OCI-LY7 (cell line): ENCODE results near the gene MIF4GD. TPM values are rescaled to one million over a fixed set of nuclear protein-coding genes. Genes with fewer than 3 reads are reported as not detected.

Experiments
- BruUV-seq: library from RNA; stranded (reverse); fragments of 400-500 nt; replicated peaks from 2 replicates; lab custom pipeline; 2021; lab: Mats Ljungman, UMichigan
- CTCF ChIA-PET: fragments of 300-600 bp; sonication (Branson Sonifier 250); formaldehyde crosslinking; loops from one replicate; lab custom pipeline; 2022; ENCODE audit warnings: antibody characterized with exemption; ENCODE audit not compliant: unreplicated experiment; lab: Charles Lee
- POLR2A ChIA-PET: fragments of 300-600 bp; sonication (Branson Sonifier 250); formaldehyde crosslinking; loops from one replicate; lab custom pipeline; 2022; ENCODE audit warnings: antibody characterized with exemption; lab: Charles Lee
- DNase-seq: peaks from one replicate; pipeline ENCODE4 v3.0.0-alpha.2; 2015; ENCODE audit warnings: low spot score
- H2AFZ ChIP-seq: fragments of 200-600 bp; sonication (generic), shearing (Covaris generic); 2 replicates; pipeline ENCODE4 v1.6.1; 2014; ENCODE audit warnings: mild to moderate bottlenecking, antibody characterized with exemption, low read length, moderate library complexity
- H3K27ac ChIP-seq: fragments of 200-600 bp; sonication (generic); 2 replicates; pipeline ENCODE4 v1.5.1; 2014; ENCODE audit warnings: mixed run types, low read depth, mild to moderate bottlenecking, moderate library complexity, low read length, inconsistent platforms; ENCODE audit not compliant: poor library complexity, severe bottlenecking
- H3K36me3 ChIP-seq: fragments of 200-600 bp; sonication (generic); 2 replicates; pipeline ENCODE4 v1.6.1; 2014; ENCODE audit warnings: mild to moderate bottlenecking, antibody characterized with exemption, low read length, moderate library complexity, mixed read lengths; ENCODE audit not compliant: insufficient read depth
- H3K4me1 ChIP-seq: fragments of 200-600 bp; sonication (generic); 2 replicates; pipeline ENCODE4 v1.5.1; 2014; ENCODE audit warnings: mild to moderate bottlenecking, low read length; ENCODE audit not compliant: insufficient read depth, poor library complexity, severe bottlenecking
- H3K4me2 ChIP-seq: fragments of 200-600 bp; sonication (generic); 2 replicates; pipeline ENCODE4 v1.6.1; 2014; ENCODE audit warnings: mild to moderate bottlenecking, low read length
- H3K4me3 ChIP-seq: fragments of 200-600 bp; sonication (generic); 2 replicates; pipeline ENCODE4 v1.5.1; 2014; ENCODE audit warnings: mild to moderate bottlenecking, low read depth, low read length; ENCODE audit not compliant: poor library complexity, severe bottlenecking
- H3K79me2 ChIP-seq: fragments of 200-600 bp; sonication (generic); 2 replicates; pipeline ENCODE4 v1.6.1; 2016; ENCODE audit warnings: low read depth, mild to moderate bottlenecking, low read length, moderate library complexity, mixed read lengths; ENCODE audit not compliant: insufficient read depth
- H3K9me2 ChIP-seq: fragments of 200-600 bp; sonication (generic); 2 replicates; pipeline ENCODE4 v1.6.1; 2016; ENCODE audit warnings: mild to moderate bottlenecking, low read length, mixed read lengths; ENCODE audit not compliant: insufficient read depth
- H3K9me3 ChIP-seq: fragments of 200-600 bp; sonication (generic); 2 replicates; pipeline ENCODE4 v1.6.1; 2014; ENCODE audit warnings: mild to moderate bottlenecking, mixed run types, low read length, mixed read lengths
- H4K20me1 ChIP-seq: fragments of 200-600 bp; sonication (generic); 2 replicates; pipeline ENCODE4 v1.6.1; 2014; ENCODE audit warnings: mild to moderate bottlenecking, antibody characterized with exemption, low read length, moderate library complexity, mixed read lengths; ENCODE audit not compliant: insufficient read depth
- CTCF ChIP-seq: fragments of 200-600 bp; sonication (generic); conservative IDR thresholded peaks from 2 replicates; pipeline ENCODE4 v1.5.1; 2014; ENCODE audit warnings: mild to moderate bottlenecking, antibody characterized with exemption, low read length, moderate library complexity, mixed read lengths
- EZH2phosphoT487 ChIP-seq: fragments of 200-600 bp; sonication (generic); IDR thresholded peaks from 2 replicates; pipeline ENCODE4 v1.6.1; 2018; ENCODE audit warnings: low read depth, borderline replicate concordance, mild to moderate bottlenecking, mixed run types, antibody characterized with exemption, low read length, moderate library complexity, mixed read lengths
- intact Hi-C: fragments of 100-400 bp; cut with micrococcal nuclease; formaldehyde crosslinking; loops from one replicate; pipeline ENCODE4 v1.10.0; 2022; ENCODE audit not compliant: unreplicated experiment
- total RNA-seq, 2 experiments: library from RNA; depleted of rRNA in 1 of 2; stranded (reverse); fragments of >200 nt in 1 of 2; shearing (Covaris generic) in 1 of 2; gene quantifications; 2 replicates each; pipeline ENCODE4 v1.2.3, GENCODE V29; 2014 to 2022

MIF4GD gene
- total RNA-seq, 2 experiments from 2014 or later = 70.9 to 132 TPM

GRCh38 chr17:75262112-75262606 is 8.9 kb downstream of the MIF4GD start:
- intact Hi-C loops = no loop called here
- H3K9me2 ChIP-seq = no peaks in the 10 kb centered on the region
- peak overlapping the region; percentile 79 for H3K4me3 ChIP-seq
- H3K36me3 ChIP-seq = peaks cover 51% of the 10 kb centered on the region
- H2AFZ ChIP-seq = peak overlapping the region; percentile 62
- H3K4me1 ChIP-seq = peaks cover 26% of the 10 kb centered on the region
- H3K9me3 ChIP-seq = no peaks in the 10 kb centered on the region
- CTCF ChIA-PET = interaction anchor here (1.0 to 3.5 kb wide), 4 partner anchors 8 to 27 kb away, joined by 3 to 31 read pairs (median 4); partner anchors contain the start of genes MIF4GD and SLC25A19
- peaks cover 57% of the 10 kb centered on the region for H3K79me2 ChIP-seq
- POLR2A ChIA-PET = interaction anchor here (0.7 to 4.6 kb wide), 21 partner anchors 8 to 259 kb away, joined by 3 to 59 read pairs (median 5); partner anchors contain the start of genes GRB2, MIF4GD, SLC25A19 and TMEM94
- no TSS peak for BruUV-seq
- H4K20me1 ChIP-seq = peaks cover 17% of the 10 kb centered on the region; the same call in 1 of the 2 replicates
- no peak for TF ChIP-seq CTCF
- peak; percentile 46 for DNase-seq
- H3K27ac ChIP-seq = peak overlapping the region; percentile 68
- H3K4me2 ChIP-seq = peak overlapping the region; percentile 92

GRCh38 chr17:75261336-75262111 is 9.5 kb downstream of the MIF4GD start, which contains the start of the genes GGA3 and MRPS7:
GGA3 (minus strand) TSS chr17:75261606; CDS start chr17:75261587, 19 bp downstream.
MRPS7 (plus strand) TSS chr17:75261879; CDS start chr17:75261901, 22 bp downstream.
- peak within 1 kb of the TSS; percentile 62 for H2AFZ ChIP-seq
- H3K9me2 ChIP-seq = no peaks in the 10 kb centered on the region
- ChIA-PET POLR2A (interaction anchor here (0.6 to 4.6 kb wide), 24 partner anchors 9 to 259 kb away, joined by 3 to 59 read pairs (median 5); partner anchors contain the start of genes GRB2, MIF4GD, SLC25A19 and TMEM94), CTCF (interaction anchor here (1.1 to 3.5 kb wide), 6 partner anchors 9 to 28 kb away, joined by 3 to 31 read pairs (median 5); partner anchors contain the start of genes MIF4GD and SLC25A19)
- peak within 1 kb of the TSS; percentile 92 for H3K4me2 ChIP-seq
- H3K9me3 ChIP-seq = no peaks in the 10 kb centered on the region
- H3K4me3 ChIP-seq = peak within 1 kb of the TSS; percentile 79
- peak; percentile 99 for DNase-seq
- peaks cover 57% of the 10 kb centered on the region for H3K79me2 ChIP-seq
- peaks cover 17% of the 10 kb centered on the region; the same call in 1 of the 2 replicates for H4K20me1 ChIP-seq
- peaks cover 26% of the 10 kb centered on the region for H3K4me1 ChIP-seq
- peak within 1 kb of the TSS; percentile 68 for H3K27ac ChIP-seq
- TF ChIP-seq EZH2phosphoT487 (no peak), CTCF (no peak; the same call in none of the 2 replicates)
- intact Hi-C loops = loop anchor here (2.0 kb wide), 1 partner anchor 151 kb away; no protein-coding TSS in a partner anchor
- no TSS peak for BruUV-seq
- H3K36me3 ChIP-seq = peaks cover 44% of the 10 kb centered on the region
